Lower lobe of right lung (tissue), 2 donors: ENCODE data around the gene HNF1A. TPM values are rescaled to one million over a fixed set of nuclear protein-coding genes. Genes with fewer than 3 reads are reported as not detected.

ENCODE experiments used
- ATAC-seq, 2 donors: fragments of 200-7000 bp; cut with Tn5 transposase; one replicate each; pipeline ENCODE4 v1.9.1; 2020 to 2022; ENCODE audit warnings: mild to moderate bottlenecking in 2 of 2, moderate library complexity in 2 of 2
- DNase-seq: peaks from one replicate; pipeline ENCODE4 v3.0.0-alpha.2; 2020
- H3K27ac ChIP-seq: fragments of 200-600 bp; one replicate; pipeline ENCODE4 v1.8.0; 2022
- H3K27me3 ChIP-seq: fragments of 200-600 bp; one replicate; pipeline ENCODE4 v1.8.0; 2022; ENCODE audit warnings: low read depth
- H3K36me3 ChIP-seq: fragments of 200-600 bp; one replicate; pipeline ENCODE4 v1.8.0; 2022; ENCODE audit warnings: mild to moderate bottlenecking
- H3K4me1 ChIP-seq: fragments of 200-600 bp; one replicate; pipeline ENCODE4 v1.8.0; 2022
- H3K4me3 ChIP-seq: fragments of 200-600 bp; one replicate; pipeline ENCODE4 v1.8.0; 2022; ENCODE audit warnings: mild to moderate bottlenecking
- H3K9me3 ChIP-seq: fragments of 200-600 bp; one replicate; pipeline ENCODE4 v1.8.0; 2022
- intact Hi-C: fragments of 100-400 bp; cut with DNase I; formaldehyde crosslinking; loops from one replicate; pipeline ENCODE4 v1.11.0; 2022
- total RNA-seq: library from RNA; stranded (reverse); fragmentation: NEBNext Ultra II Directional; extraction: Animal tissue kit (Norgen Biotek cat#: 25700); gene quantifications from one replicate; pipeline ENCODE4 v1.2.1, GENCODE V29; 2021
- TF ChIP-seq, protein P1 (sequence below): fragments of 200-600 bp; IDR thresholded peaks from one replicate; pipeline ENCODE4 v1.8.0; 2022; ENCODE audit warnings: antibody characterized with exemption, mild to moderate bottlenecking
- donor health status: DM: no; HTN: yes; CAD: no; lungs with severe emphysema.

Gene HNF1A
- total RNA-seq, 1 donor from 2014 or later, result 0.24 TPM

DNA sequence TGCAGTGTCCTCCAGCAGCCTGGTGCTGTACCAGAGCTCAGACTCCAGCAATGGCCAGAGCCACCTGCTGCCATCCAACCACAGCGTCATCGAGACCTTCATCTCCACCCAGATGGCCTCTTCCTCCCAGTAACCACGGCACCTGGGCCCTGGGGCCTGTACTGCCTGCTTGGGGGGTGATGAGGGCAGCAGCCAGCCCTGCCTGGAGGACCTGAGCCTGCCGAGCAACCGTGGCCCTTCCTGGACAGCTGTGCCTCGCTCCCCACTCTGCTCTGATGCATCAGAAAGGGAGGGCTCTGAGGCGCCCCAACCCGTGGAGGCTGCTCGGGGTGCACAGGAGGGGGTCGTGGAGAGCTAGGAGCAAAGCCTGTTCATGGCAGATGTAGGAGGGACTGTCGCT lies 22.7 kb downstream of the HNF1A start:
- no peaks in the 10 kb centered on the region for H3K9me3 ChIP-seq
- peaks cover 4% of the 10 kb centered on the region for H3K27me3 ChIP-seq
- H3K4me3 ChIP-seq, result no peak overlapping the region
- H3K27ac ChIP-seq, result no peak overlapping the region
- peak; percentile 37 for DNase-seq
- peak in 1 of 2 donors; percentile 6 for ATAC-seq
- H3K36me3 ChIP-seq, result peaks cover 42% of the 10 kb centered on the region
- intact Hi-C loops, result no loop called here
- H3K4me1 ChIP-seq, result no peaks in the 10 kb centered on the region
- TF ChIP-seq, protein P1, sequence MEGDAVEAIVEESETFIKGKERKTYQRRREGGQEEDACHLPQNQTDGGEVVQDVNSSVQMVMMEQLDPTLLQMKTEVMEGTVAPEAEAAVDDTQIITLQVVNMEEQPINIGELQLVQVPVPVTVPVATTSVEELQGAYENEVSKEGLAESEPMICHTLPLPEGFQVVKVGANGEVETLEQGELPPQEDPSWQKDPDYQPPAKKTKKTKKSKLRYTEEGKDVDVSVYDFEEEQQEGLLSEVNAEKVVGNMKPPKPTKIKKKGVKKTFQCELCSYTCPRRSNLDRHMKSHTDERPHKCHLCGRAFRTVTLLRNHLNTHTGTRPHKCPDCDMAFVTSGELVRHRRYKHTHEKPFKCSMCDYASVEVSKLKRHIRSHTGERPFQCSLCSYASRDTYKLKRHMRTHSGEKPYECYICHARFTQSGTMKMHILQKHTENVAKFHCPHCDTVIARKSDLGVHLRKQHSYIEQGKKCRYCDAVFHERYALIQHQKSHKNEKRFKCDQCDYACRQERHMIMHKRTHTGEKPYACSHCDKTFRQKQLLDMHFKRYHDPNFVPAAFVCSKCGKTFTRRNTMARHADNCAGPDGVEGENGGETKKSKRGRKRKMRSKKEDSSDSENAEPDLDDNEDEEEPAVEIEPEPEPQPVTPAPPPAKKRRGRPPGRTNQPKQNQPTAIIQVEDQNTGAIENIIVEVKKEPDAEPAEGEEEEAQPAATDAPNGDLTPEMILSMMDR, result no peak

DNA sequence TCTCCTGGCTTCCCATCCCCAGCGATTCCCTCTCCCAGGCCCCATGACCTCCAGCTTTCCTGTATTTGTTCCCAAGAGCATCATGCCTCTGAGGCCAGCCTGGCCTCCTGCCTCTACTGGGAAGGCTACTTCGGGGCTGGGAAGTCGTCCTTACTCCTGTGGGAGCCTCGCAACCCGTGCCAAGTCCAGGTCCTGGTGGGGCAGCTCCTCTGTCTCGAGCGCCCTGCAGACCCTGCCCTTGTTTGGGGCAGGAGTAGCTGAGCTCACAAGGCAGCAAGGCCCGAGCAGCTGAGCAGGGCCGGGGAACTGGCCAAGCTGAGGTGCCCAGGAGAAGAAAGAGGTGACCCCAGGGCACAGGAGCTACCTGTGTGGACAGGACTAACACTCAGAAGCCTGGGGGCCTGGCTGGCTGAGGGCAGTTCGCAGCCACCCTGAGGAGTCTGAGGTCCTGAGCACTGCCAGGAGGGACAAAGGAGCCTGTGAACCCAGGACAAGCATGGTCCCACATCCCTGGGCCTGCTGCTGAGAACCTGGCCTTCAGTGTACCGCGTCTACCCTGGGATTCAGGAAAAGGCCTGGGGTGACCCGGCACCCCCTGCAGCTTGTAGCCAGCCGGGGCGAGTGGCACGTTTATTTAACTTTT lies 23.6 kb downstream of the HNF1A start:
- no peak overlapping the region for H3K4me3 ChIP-seq
- H3K27ac ChIP-seq, result no peak overlapping the region
- TF ChIP-seq, protein P1, result no peak
- H3K9me3 ChIP-seq, result no peaks in the 10 kb centered on the region
- H3K4me1 ChIP-seq, result no peaks in the 10 kb centered on the region
- DNase-seq, result peak; percentile 34
- no peak for ATAC-seq
- H3K36me3 ChIP-seq, result peaks cover 48% of the 10 kb centered on the region
- intact Hi-C loops, result no loop called here
- H3K27me3 ChIP-seq, result no peaks in the 10 kb centered on the region

DNA sequence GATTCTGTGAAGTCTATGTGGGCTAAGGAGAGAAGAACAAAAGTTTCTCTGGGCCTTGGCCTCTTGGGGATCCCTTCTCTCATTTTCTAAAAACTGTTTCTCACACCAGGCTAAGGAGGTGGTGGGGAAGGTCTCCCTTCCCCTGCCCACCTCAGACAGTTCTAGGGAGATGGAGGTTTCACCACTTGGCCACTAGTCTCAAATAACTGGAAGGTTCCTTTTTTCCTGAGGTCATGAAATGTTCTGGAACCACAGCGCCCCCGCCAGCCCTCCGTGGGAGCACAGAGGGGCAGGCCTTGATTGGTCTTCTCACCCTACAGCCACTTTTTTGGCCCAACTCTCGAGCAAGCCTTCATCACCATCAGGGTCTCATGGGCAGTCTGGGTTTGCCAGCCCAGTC lies 25.3 kb downstream of the HNF1A start:
- intact Hi-C loops, result no loop called here
- TF ChIP-seq, protein P1, result no peak
- no peaks in the 10 kb centered on the region for H3K27me3 ChIP-seq
- no peak overlapping the region for H3K27ac ChIP-seq
- H3K9me3 ChIP-seq, result no peaks in the 10 kb centered on the region
- no peak for ATAC-seq
- H3K4me1 ChIP-seq, result no peaks in the 10 kb centered on the region
- H3K4me3 ChIP-seq, result no peak overlapping the region
- peak; percentile 31 for DNase-seq
- peaks cover 63% of the 10 kb centered on the region for H3K36me3 ChIP-seq

DNA sequence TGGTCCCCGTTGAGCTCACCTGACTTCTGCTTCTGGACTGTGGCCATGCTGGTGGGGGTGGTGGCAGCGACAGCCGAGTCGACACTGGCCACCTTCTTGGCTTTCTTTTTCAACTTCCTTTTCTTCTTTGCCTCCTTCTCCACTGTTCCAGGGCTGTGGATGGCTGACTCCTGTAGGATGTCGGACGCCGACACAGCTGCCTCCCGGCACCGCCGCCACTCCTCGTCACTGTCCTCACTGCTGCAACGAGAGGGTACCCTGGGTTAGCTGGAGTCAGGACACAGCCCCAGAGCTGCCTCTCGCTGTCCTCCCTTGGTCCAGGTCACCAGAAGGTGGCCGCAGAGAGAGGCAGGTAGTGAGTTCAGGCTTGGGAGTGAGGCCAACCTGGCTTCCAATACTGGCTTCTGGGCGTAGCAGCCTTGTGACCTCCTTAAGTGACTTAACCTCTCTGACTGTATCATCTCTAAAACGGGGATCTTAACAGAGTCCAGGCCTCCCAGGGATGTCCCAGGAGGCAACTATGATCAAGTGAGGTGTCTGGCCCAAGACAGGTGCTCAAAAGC lies 26.0 kb downstream of the HNF1A start:
- H3K27me3 ChIP-seq, result no peaks in the 10 kb centered on the region
- H3K9me3 ChIP-seq, result no peaks in the 10 kb centered on the region
- H3K4me3 ChIP-seq, result no peak overlapping the region
- intact Hi-C loops, result no loop called here
- H3K4me1 ChIP-seq, result no peaks in the 10 kb centered on the region
- ATAC-seq (no peak), DNase-seq (no peak)
- no peak overlapping the region for H3K27ac ChIP-seq
- TF ChIP-seq, protein P1, result no peak
- peaks cover 70% of the 10 kb centered on the region for H3K36me3 ChIP-seq

DNA sequence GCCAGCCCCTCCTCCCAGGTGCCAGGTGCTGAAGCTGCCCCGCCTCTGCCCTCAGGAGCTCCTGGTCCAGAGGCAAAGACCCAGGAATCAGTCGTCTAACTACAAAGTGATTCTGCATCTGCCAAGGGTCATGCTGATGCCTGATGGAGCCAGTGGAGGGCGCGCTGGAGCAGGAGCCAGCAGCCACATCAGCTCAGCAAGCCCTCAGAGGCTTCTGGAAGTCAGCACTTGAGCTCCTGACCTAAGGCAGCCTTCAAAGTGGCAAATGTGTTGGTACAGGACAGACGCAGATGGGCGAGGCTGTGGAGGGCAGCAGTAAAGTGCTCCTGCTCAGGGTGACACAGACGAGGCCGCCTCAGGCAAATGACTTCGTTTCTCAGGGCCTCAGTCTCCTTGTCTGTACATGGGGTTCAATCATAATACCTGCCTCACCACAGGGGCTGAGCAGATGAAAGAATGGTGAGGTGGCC lies 27.0 kb downstream of the HNF1A start:
- H3K27me3 ChIP-seq, result no peaks in the 10 kb centered on the region
- H3K4me1 ChIP-seq, result no peaks in the 10 kb centered on the region
- no peak overlapping the region for H3K27ac ChIP-seq
- no peaks in the 10 kb centered on the region for H3K9me3 ChIP-seq
- DNase-seq (no peak), ATAC-seq (peak; percentile 18 to 54)
- no peak overlapping the region for H3K4me3 ChIP-seq
- TF ChIP-seq, protein P1, result peak; percentile 52
- peaks cover 81% of the 10 kb centered on the region for H3K36me3 ChIP-seq
- intact Hi-C loops, result no loop called here
